Glutamatergic neuron (in vitro differentiated cells): ENCODE results near the gene CASKIN1. TPM values are rescaled to one million over a fixed set of nuclear protein-coding genes. Genes with fewer than 3 reads are reported as not detected.

Experiments
- DNase-seq: peaks from one replicate; pipeline ENCODE4 v3.0.0; 2022
- H3K27ac Mint-ChIP-seq: one replicate; pipeline ENCODE4 v1.8.0; 2020; ENCODE audit warnings: mild to moderate bottlenecking, mixed read lengths, inconsistent platforms; ENCODE audit not compliant: unreplicated experiment
- H3K27me3 Mint-ChIP-seq: one replicate; pipeline ENCODE4 v1.8.0; 2020; ENCODE audit warnings: mild to moderate bottlenecking, moderate library complexity, mixed read lengths, inconsistent platforms; ENCODE audit not compliant: unreplicated experiment
- H3K36me3 Mint-ChIP-seq: one replicate; pipeline ENCODE4 v1.8.0; 2020; ENCODE audit warnings: mild to moderate bottlenecking, mixed read lengths, inconsistent platforms; ENCODE audit not compliant: unreplicated experiment
- H3K4me1 Mint-ChIP-seq: one replicate; pipeline ENCODE4 v1.8.0; 2020; ENCODE audit warnings: mild to moderate bottlenecking, low read depth, mixed read lengths, inconsistent platforms; ENCODE audit not compliant: unreplicated experiment
- H3K4me3 Mint-ChIP-seq: one replicate; pipeline ENCODE4 v1.8.0; 2020; ENCODE audit warnings: mild to moderate bottlenecking, mixed read lengths, inconsistent platforms; ENCODE audit not compliant: unreplicated experiment
- H3K9me3 Mint-ChIP-seq: one replicate; pipeline ENCODE4 v1.8.0; 2020; ENCODE audit warnings: mild to moderate bottlenecking, moderate library complexity, mixed read lengths, inconsistent platforms; ENCODE audit not compliant: unreplicated experiment
- total RNA-seq: library from RNA; stranded (reverse); fragmentation: NEBNext Ultra II Directional; extraction: Animal tissue kit (Norgen Biotek cat#: 25700); gene quantifications from one replicate; pipeline ENCODE4 v1.2.1, GENCODE V29; 2021; ENCODE audit not compliant: unreplicated experiment
- TF ChIP-seq, protein P1 (sequence below): fragments of 200-600 bp; sonication (generic); IDR thresholded peaks from one replicate; pipeline ENCODE4 v1.5.0; 2021; ENCODE audit not compliant: partially characterized antibody, unreplicated experiment

Gene CASKIN1
- total RNA-seq, 1 donor from 2014 or later, result 31.6 TPM

DNA sequence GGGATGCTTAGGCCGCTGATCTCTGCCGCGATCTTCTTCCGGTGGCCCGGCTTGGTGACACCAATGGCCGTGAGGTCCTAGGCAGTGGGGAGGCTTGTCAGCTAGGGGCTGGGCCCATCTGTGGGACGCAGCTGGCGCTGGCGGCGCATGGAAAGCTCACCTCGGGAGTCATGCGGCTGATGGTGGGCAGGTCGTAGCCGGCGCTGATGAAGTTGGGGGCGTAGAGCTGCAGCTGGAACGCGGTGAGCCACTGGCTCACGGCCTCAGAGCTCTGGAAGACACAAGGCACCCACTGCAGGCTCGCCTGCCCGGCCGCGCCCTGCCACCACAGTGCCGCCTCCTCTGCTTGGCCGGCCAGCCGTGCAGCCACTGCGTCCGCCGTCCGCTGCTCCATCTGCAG is 12.7 kb downstream of the CASKIN1 start:
- Mint-ChIP-seq H3K4me1 (peaks cover 1% of the 10 kb centered on the region), H3K27ac (no peak overlapping the region), H3K4me3 (no peak overlapping the region), H3K9me3 (peaks cover 5% of the 10 kb centered on the region), H3K27me3 (no peaks in the 10 kb centered on the region), H3K36me3 (no peaks in the 10 kb centered on the region)
- no peak for DNase-seq
- TF ChIP-seq, protein P1, sequence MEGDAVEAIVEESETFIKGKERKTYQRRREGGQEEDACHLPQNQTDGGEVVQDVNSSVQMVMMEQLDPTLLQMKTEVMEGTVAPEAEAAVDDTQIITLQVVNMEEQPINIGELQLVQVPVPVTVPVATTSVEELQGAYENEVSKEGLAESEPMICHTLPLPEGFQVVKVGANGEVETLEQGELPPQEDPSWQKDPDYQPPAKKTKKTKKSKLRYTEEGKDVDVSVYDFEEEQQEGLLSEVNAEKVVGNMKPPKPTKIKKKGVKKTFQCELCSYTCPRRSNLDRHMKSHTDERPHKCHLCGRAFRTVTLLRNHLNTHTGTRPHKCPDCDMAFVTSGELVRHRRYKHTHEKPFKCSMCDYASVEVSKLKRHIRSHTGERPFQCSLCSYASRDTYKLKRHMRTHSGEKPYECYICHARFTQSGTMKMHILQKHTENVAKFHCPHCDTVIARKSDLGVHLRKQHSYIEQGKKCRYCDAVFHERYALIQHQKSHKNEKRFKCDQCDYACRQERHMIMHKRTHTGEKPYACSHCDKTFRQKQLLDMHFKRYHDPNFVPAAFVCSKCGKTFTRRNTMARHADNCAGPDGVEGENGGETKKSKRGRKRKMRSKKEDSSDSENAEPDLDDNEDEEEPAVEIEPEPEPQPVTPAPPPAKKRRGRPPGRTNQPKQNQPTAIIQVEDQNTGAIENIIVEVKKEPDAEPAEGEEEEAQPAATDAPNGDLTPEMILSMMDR, result no peak

DNA sequence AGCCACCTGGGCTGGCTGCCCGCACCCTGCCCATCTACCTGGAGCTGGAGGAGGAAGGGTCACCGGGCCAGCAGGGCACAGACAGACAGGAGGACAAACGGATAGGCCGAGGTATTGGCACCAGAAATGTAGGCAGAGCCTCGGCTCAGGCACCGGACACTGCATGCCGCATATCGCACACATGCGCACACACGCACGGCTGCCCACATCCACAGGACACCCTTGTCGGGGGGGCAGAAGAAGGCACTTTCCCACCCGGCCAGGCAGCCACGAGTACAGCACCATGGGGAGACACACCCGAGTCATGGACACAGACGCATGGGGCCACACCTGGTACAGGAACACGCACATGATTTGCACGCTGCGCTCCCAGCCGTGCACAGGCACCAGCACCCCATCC is 14.5 kb downstream of the CASKIN1 start:
- Mint-ChIP-seq H3K36me3 (no peaks in the 10 kb centered on the region), H3K4me3 (no peak overlapping the region), H3K4me1 (peaks cover 1% of the 10 kb centered on the region), H3K9me3 (peaks cover 5% of the 10 kb centered on the region), H3K27ac (peak overlapping the region; percentile 19), H3K27me3 (no peaks in the 10 kb centered on the region)
- no peak for DNase-seq
- TF ChIP-seq, protein P1, result no peak

DNA sequence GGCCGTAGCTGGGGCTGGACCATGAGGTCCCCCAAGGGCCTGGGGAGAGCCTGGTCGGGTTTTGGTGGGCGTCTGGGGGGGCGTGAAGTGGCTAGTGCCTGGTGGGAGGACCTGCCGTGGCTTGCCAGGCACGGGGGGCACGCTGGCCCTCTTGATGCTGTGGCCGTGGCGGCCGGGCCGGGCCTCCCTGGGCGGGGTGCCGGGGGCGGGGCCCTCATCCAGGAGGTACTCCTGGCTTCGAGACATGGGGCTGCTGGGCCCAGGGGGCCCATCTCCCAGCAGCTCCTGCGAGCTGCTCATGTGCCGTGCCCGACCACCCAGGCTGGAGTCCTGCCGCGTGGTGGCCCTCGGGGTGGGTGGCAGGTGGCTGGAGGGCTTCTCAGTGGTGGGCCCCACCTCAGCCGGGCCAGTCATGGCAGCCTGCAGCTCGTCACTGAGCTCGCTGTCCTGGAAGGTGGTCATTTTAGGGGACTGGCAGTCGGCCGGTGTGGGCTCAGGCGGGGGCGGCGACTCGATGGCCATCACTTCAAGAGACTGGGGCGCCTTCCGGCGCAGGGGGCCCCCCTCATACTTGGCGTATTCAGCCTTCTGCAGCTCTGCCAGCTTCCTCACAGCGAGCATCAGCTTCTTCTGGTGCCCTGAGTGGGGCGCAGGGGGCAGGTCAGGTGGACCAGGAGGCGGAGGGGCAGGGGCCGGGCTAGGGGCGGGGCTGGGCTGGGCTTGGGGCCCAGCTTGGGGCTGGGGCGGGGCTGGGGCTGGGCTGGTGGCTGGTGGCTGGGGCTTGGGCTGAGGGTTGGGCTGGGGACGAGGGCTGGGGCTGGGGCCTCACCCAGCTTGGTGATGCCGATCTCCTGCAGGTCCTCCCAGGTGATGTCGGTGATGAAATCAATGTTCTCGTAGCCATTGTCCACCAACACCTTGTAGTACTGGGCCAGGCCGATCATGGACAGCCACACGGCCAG is 15.2 kb downstream of the CASKIN1 start:
- H3K27ac Mint-ChIP-seq, result no peak overlapping the region
- no peaks in the 10 kb centered on the region for H3K36me3 Mint-ChIP-seq
- peaks cover 1% of the 10 kb centered on the region for H3K4me1 Mint-ChIP-seq
- H3K9me3 Mint-ChIP-seq, result peaks cover 5% of the 10 kb centered on the region
- no peaks in the 10 kb centered on the region for H3K27me3 Mint-ChIP-seq
- DNase-seq, result no peak
- H3K4me3 Mint-ChIP-seq, result no peak overlapping the region
- TF ChIP-seq, protein P1, result no peak

DNA sequence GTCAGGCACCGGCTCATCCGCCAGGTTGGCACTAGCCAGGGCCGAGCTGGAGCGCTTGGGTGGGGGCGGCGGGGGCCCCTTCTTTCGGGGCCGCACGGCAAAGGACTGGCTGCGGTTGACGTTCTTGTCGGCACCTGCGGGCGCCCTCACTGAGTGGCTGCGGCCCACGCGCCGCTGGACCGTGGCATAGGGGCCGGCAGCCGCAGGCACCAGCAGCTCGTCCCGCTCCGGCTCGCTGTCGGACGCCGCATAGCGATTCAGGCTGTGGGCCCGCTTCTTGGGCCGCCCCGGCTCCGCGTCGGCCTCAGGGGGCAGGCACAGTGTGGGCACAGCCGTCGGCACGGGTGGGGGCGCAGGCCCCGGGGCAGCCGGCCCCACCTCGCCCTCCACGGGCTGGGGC is 15.9 kb downstream of the CASKIN1 start:
- TF ChIP-seq, protein P1, result no peak
- DNase-seq, result no peak
- Mint-ChIP-seq H3K4me1 (peaks cover 1% of the 10 kb centered on the region), H3K9me3 (peaks cover 3% of the 10 kb centered on the region), H3K27me3 (no peaks in the 10 kb centered on the region), H3K4me3 (no peak overlapping the region), H3K36me3 (no peaks in the 10 kb centered on the region), H3K27ac (no peak overlapping the region)

DNA sequence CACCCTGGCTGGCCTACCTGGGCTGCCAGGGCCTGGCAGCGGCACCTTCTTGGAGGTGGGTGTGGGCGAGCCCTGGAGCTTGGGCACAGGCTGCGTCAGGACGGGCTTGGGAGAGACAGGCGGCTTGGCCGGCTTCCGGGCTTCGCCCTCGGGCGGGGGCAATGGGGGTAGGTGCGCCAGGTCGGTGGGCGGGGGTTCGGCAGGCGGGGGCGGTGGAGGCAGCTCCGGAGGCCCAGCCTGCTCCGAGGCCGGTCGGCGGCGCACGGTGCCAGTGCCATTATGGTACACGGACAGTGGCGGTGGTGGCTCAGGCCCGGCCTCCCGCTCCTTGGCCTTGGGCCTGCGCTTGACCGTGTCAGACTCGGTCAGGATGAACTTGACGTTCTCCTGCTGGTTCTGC is 16.8 kb downstream of the CASKIN1 start:
- Mint-ChIP-seq H3K4me1 (peaks cover 1% of the 10 kb centered on the region), H3K9me3 (peaks cover 3% of the 10 kb centered on the region), H3K36me3 (no peaks in the 10 kb centered on the region), H3K27ac (no peak overlapping the region), H3K27me3 (no peaks in the 10 kb centered on the region), H3K4me3 (no peak overlapping the region)
- DNase-seq, result no peak
- TF ChIP-seq, protein P1, result no peak
